Spleen (tissue), 7 donors: ENCODE data around the gene CPHXL2.

ENCODE experiments used
- CTCF ChIP-seq, 11 experiments: fragments of 200-600 bp in 7 of 11; fragments of 450-650 bp in 4 of 11; sonication (generic) in 4 of 11; IDR thresholded peaks in 8 of 11; conservative IDR thresholded peaks in 3 of 11; 1 replicate in 7 of 11; 2 replicates in 4 of 11; pipeline versions ENCODE4 v1.4.0 to v1.8.0; 2016 to 2021; ENCODE audit warnings: antibody characterized with exemption in 11 of 11, inconsistent platforms in 4 of 11, mild to moderate bottlenecking in 1 of 11
- POLR2A ChIP-seq, 3 donors: fragments of 450-650 bp; IDR thresholded peaks; one replicate each; pipeline ENCODE4 v1.5.1; 2017; ENCODE audit warnings: antibody characterized with exemption in 3 of 3, mild to moderate bottlenecking in 1 of 3
- donor health status: DM: no; HTN: no; CAD: no; lungs with moderate emphysema.
- donor health status: DM: no; HTN: no; CAD: no.
- donor health status: DM: no; HTN: no; CAD: no.

- no peak for TF ChIP-seq POLR2A (IDR thresholded peaks at IDR 0.05)
- TF ChIP-seq CTCF (IDR thresholded peaks at IDR 0.05 in 8 of 11, conservative IDR thresholded peaks at IDR 0.05 in 3 of 11): no peak
Observed at GRCh38 chr16:75679366-75679765, 2.6 kb upstream of the CPHXL2 start.
